ENCODE measurements around the gene ATAD5.
A peak's percentile ranks its signal among the peaks of the same experiment; 100 is the strongest.
"Not testable (repeated sequence)": the region's sequence is repeated elsewhere in the genome, so short reads cannot be mapped to it uniquely, and the experiment has no call there.

ATAD5 gene

GRCh38 chr17:30831663-30832437 is at the start of gene ATAD5:
Gene ATAD5, plus strand, starts transcription at chr17:30831966. Its CDS starts 382 bp downstream, at chr17:30832348.
- H3K36me3 Mint-ChIP-seq = peaks cover under 1% of the 10 kb centered on the region
- no peaks in the 10 kb centered on the region for H3K9me3 Mint-ChIP-seq
- H3K4me3 Mint-ChIP-seq = peak within 1 kb of the TSS; percentile 98
- peak within 1 kb of the TSS; percentile 91 for H3K27ac Mint-ChIP-seq
- no peaks in the 10 kb centered on the region for H3K27me3 Mint-ChIP-seq
- peaks cover 32% of the 10 kb centered on the region for H3K4me1 Mint-ChIP-seq

- Mint-ChIP-seq H3K27me3 (no peaks in the 10 kb centered on the region), H3K27ac (peak overlapping the region; percentile 79), H3K36me3 (peaks cover 10% of the 10 kb centered on the region), H3K9me3 (no peaks in the 10 kb centered on the region), H3K4me1 (peaks cover 18% of the 10 kb centered on the region), H3K4me3 (no peak overlapping the region)
Observed at GRCh38 chr17:30782206-30782605, 49.6 kb upstream of the ATAD5 start.

GRCh38 chr17:30788918-30789317 is 42.8 kb upstream of the ATAD5 start:
- Mint-ChIP-seq H3K27ac (peak overlapping the region; percentile 84), H3K36me3 (peaks cover 11% of the 10 kb centered on the region), H3K9me3 (no peaks in the 10 kb centered on the region), H3K27me3 (no peaks in the 10 kb centered on the region), H3K4me3 (no peak overlapping the region), H3K4me1 (peaks cover 18% of the 10 kb centered on the region)

GRCh38 chr17:30790279-30790678 is 41.5 kb upstream of the ATAD5 start:
- H3K9me3 Mint-ChIP-seq = no peaks in the 10 kb centered on the region
- H3K4me1 Mint-ChIP-seq = peaks cover 14% of the 10 kb centered on the region
- H3K27me3 Mint-ChIP-seq = no peaks in the 10 kb centered on the region
- peaks cover 11% of the 10 kb centered on the region for H3K36me3 Mint-ChIP-seq
- peak overlapping the region; percentile 34 for H3K4me3 Mint-ChIP-seq
- H3K27ac Mint-ChIP-seq = peak overlapping the region; percentile 84

GRCh38 chr17:30793282-30793977 is 38.3 kb upstream of the ATAD5 start:
- Mint-ChIP-seq H3K4me3 (no peak overlapping the region), H3K27me3 (no peaks in the 10 kb centered on the region), H3K27ac (peak overlapping the region; percentile 25), H3K4me1 (peaks cover 29% of the 10 kb centered on the region), H3K36me3 (peaks cover 21% of the 10 kb centered on the region), H3K9me3 (no peaks in the 10 kb centered on the region)

GRCh38 chr17:30794372-30794771 is 37.4 kb upstream of the ATAD5 start:
- Mint-ChIP-seq H3K4me1 (peaks cover 24% of the 10 kb centered on the region), H3K27me3 (no peaks in the 10 kb centered on the region), H3K36me3 (peaks cover 21% of the 10 kb centered on the region), H3K9me3 (no peaks in the 10 kb centered on the region), H3K27ac (peak overlapping the region; percentile 68), H3K4me3 (no peak overlapping the region)

DNA sequence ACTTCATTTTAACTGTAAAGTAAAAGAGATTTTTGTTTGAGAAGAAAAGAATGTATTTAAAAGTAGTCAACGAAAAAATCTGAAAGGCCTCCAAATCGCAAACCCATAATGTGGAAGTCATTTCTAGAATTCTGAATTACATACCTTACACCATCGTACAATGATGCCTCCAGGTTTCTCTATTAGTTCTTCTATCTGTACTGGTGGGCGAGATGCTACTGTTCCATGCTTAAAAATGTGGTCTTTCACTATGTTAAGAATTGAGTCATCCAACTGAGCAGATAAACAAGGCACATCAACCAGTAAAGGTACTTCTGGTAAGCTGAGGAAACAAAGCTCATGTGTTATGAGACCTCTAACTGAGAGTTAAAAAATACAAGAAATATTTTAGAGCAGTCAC is 35.8 kb upstream of the ATAD5 start:
- H3K27ac Mint-ChIP-seq = peak overlapping the region; percentile 90
- H3K9me3 Mint-ChIP-seq = no peaks in the 10 kb centered on the region
- H3K36me3 Mint-ChIP-seq = peaks cover 18% of the 10 kb centered on the region
- H3K27me3 Mint-ChIP-seq = no peaks in the 10 kb centered on the region
- H3K4me3 Mint-ChIP-seq = no peak overlapping the region
- H3K4me1 Mint-ChIP-seq = peaks cover 20% of the 10 kb centered on the region

- H3K36me3 Mint-ChIP-seq = peaks cover 18% of the 10 kb centered on the region
- H3K9me3 Mint-ChIP-seq = no peaks in the 10 kb centered on the region
- no peak overlapping the region for H3K4me3 Mint-ChIP-seq
- H3K4me1 Mint-ChIP-seq = peaks cover 51% of the 10 kb centered on the region
- no peaks in the 10 kb centered on the region for H3K27me3 Mint-ChIP-seq
- peak overlapping the region; percentile 89 for H3K27ac Mint-ChIP-seq
Observed at GRCh38 chr17:30801671-30802070, 30.1 kb upstream of the ATAD5 start.

DNA sequence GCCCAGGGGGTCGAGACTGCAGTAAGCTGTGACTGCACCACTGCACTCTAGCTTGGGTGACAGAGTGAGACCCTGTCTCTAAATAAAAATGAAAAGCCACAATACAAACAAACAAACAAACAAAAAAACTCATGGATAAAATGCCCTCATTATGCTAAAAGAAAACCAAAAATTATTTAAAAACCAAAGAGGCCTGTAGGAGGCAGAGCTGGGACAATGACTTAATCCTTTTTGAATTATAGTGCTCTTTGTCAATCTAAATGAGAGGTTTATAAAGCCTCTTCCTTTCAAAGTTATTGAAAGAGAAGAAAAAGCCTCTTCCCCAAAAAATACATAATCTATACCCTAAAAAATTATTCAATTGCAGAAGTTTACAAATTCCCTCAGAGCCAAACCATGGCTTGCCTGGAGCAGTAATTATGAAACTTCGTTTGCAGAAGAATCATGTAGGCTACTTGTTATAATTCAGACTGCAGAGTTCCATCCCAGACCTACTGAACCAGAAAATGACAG is 25.8 kb upstream of the ATAD5 start:
- peak overlapping the region; percentile 70 for H3K4me3 Mint-ChIP-seq
- peaks cover 9% of the 10 kb centered on the region for H3K36me3 Mint-ChIP-seq
- H3K4me1 Mint-ChIP-seq = peaks cover 74% of the 10 kb centered on the region
- no peaks in the 10 kb centered on the region for H3K9me3 Mint-ChIP-seq
- H3K27ac Mint-ChIP-seq = peak overlapping the region; percentile 91
- H3K27me3 Mint-ChIP-seq = no peaks in the 10 kb centered on the region

DNA sequence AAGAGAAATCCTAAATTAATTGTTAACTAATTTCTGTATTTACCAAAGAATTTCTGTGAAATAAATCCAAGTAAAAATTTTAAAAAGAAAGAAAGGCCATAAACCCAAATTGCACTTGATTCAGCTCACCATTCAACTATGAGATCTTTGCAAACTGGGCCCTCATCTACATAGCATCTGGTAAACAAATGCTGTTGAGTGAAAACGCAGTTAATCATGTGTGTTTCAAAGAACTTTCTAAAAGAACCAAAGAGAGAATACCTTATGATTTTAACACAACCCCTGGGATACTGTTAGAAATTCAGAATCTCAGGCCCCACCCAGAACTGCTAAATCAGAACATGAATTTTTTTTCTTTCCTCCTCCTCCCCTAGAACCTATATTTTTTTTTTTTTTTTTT is 23.9 kb upstream of the ATAD5 start:
- H3K4me1 Mint-ChIP-seq = peaks cover 77% of the 10 kb centered on the region

DNA sequence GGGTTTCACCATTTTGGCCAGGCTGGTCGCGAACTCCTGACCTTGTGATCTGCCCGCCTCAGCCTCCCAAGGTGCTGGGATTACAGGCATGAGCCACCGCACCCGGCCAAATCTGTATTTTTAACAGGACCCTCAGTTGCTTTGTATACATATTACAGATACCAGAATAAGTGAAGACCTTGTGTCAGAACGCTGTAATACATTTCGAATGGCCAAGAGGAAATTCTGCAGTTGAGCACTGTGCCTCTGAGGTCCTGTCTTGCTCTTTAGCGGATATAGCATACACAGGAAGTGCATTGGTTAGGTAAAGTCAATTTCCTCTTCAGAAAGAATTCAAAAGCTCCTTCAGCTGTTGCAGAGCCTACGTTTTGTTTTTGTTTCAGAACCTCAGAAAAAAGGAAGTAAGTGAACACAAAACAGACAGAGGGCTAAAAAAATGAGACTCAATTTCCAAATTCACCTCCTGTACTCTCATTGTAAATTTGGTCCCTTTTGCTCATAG is 22.9 kb upstream of the ATAD5 start:
- Mint-ChIP-seq H3K27me3 (no peaks in the 10 kb centered on the region), H3K27ac (peak overlapping the region; percentile 94), H3K9me3 (no peaks in the 10 kb centered on the region), H3K4me1 (peaks cover 79% of the 10 kb centered on the region), H3K36me3 (no peaks in the 10 kb centered on the region), H3K4me3 (peak overlapping the region; percentile 80)

More for the DNA sequence above, 23.9 kb upstream of the ATAD5 start:
- H3K27ac Mint-ChIP-seq = peak overlapping the region; percentile 94
- peak overlapping the region; percentile 70 for H3K4me3 Mint-ChIP-seq
- peaks cover 5% of the 10 kb centered on the region for H3K36me3 Mint-ChIP-seq
- H3K9me3 Mint-ChIP-seq = no peaks in the 10 kb centered on the region
- H3K27me3 Mint-ChIP-seq = no peaks in the 10 kb centered on the region

GRCh38 chr17:30809867-30810266 is 21.9 kb upstream of the ATAD5 start:
- Mint-ChIP-seq H3K27me3 (no peaks in the 10 kb centered on the region), H3K4me3 (peak overlapping the region; percentile 80), H3K36me3 (no peaks in the 10 kb centered on the region), H3K9me3 (no peaks in the 10 kb centered on the region), H3K4me1 (peaks cover 74% of the 10 kb centered on the region), H3K27ac (peak overlapping the region; percentile 94)

DNA sequence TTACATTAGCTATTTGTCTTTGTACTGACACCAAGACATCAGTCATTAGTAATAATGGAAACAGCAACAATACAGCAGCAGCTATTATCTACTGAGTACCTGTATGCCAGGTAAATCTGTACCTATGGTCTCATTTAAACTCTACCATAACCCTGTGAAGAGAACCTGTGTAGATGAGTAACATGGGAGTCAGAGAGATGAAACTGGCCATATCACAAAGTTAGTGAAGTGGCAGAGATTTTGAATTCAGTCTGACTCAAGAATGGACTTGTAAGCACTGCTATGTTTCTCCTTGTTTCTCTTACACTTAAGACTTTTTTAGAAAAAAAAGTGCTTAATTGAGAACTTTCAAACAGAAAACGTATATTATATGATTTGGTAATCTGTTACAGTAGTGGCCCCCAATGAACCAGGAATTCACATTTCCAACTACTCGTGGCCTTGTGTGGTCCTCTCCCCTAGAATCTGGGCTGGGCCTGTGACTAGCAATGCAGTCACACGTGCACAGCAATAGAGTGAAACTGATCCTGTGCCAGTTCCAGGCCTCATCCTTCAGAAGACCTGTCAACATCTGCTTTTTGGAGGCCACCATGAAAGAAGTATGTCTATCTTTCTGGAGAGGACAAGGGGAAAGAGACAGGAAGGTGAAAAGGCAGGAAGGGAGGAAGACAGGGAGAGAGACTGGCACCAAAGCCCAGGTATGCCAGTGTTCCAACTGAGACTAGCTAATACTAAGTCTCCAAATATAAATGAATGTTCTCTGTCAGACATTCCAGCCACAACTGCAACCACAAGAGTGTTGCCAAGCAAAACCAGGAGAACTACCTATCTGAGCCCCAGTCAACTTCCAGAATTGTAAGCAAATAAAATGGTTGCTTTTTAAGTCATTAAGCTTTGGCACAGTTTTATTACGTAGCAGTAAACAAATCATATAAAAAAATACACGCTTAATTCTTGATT is 19.3 kb upstream of the ATAD5 start:
- peaks cover 2% of the 10 kb centered on the region for H3K36me3 Mint-ChIP-seq
- H3K4me1 Mint-ChIP-seq = peaks cover 63% of the 10 kb centered on the region
- H3K27me3 Mint-ChIP-seq = no peaks in the 10 kb centered on the region
- H3K4me3 Mint-ChIP-seq = peak overlapping the region; percentile 45
- H3K27ac Mint-ChIP-seq = peak overlapping the region; percentile 94
- no peaks in the 10 kb centered on the region for H3K9me3 Mint-ChIP-seq

GRCh38 chr17:30814236-30814635 is 17.5 kb upstream of the ATAD5 start:
- H3K36me3 Mint-ChIP-seq, H3K4me3 Mint-ChIP-seq, H3K27me3 Mint-ChIP-seq, H3K9me3 Mint-ChIP-seq: not testable (repeated sequence)
- Mint-ChIP-seq H3K27ac (peak overlapping the region; percentile 35), H3K4me1 (peaks cover 64% of the 10 kb centered on the region)

GRCh38 chr17:30814860-30815259 is 16.9 kb upstream of the ATAD5 start:
- H3K36me3 Mint-ChIP-seq, H3K27me3 Mint-ChIP-seq, H3K4me3 Mint-ChIP-seq, H3K27ac Mint-ChIP-seq, H3K9me3 Mint-ChIP-seq: not testable (repeated sequence)
- peaks cover 64% of the 10 kb centered on the region for H3K4me1 Mint-ChIP-seq
